GM12891 (cell line): ENCODE data around the gene DNMBP.

ENCODE experiments used
- POLR2A ChIP-seq: IDR thresholded peaks from 2 replicates; pipeline ENCODE4 v1.6.1; 2011; ENCODE audit warnings: low read depth, low read length, control low read depth
- POLR2AphosphoS5 ChIP-seq: IDR thresholded peaks from 2 replicates; pipeline ENCODE4 v1.6.1; 2011; ENCODE audit warnings: low read depth, low read length, control low read depth

GRCh38 chr10:99905971-99906370 is 103.8 kb downstream of the DNMBP start:
- TF ChIP-seq POLR2A (no peak), POLR2AphosphoS5 (no peak)
